Thyroid gland (tissue), 4 donors: Measurements from ENCODE around the gene ELMO1.

Experiments used
- POLR2A ChIP-seq, 2 donors: fragments of 450-650 bp; IDR thresholded peaks; one replicate each; pipeline ENCODE4 v1.6.1; 2017; ENCODE audit warnings: antibody characterized with exemption in 2 of 2, mild to moderate bottlenecking in 2 of 2, moderate library complexity in 1 of 2
- TF ChIP-seq, protein P1 (sequence below), 6 experiments: fragments of 200-600 bp in 3 of 6; fragments of 450-650 bp in 3 of 6; sonication (generic) in 3 of 6; IDR thresholded peaks; one replicate each; pipeline ENCODE4 v1.5.1; 2016 to 2019; ENCODE audit warnings: antibody characterized with exemption in 6 of 6, mild to moderate bottlenecking in 2 of 6, inconsistent platforms in 1 of 6, moderate library complexity in 1 of 6

DNA sequence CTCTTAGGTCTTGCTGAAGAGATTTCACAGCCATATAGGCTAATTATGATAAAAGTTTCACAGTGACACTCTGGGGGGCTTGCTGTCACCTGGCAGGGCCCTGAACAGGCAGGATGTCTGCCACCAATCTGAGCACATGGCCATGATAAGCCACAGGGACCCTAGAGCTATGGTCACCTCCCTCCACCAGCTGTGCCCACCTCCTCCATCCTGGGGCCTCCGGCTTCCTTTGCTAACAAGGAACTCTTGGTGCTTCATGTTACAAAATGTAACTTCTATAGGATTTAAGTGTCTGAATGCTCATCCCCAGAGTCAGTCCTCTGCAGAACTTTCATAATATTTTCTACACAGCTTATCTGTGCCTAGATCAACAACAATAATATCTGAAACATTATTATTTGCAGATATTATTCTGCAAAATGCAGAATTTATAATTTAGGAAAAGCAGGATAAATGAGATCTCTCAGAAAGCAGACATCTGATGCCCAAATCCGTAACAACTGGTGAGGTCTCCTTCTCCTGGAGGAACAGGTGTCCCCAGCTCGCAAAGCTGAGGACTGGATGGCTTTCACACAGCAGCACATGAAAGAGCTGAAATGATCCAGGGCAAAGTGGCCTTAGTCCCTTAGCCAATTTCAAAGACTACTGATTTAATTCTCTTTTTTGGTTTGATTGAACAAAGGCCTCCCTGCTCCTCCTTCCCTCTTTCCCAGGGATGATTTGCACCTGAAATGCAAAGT lies 437.3 kb downstream of the ELMO1 start:
- TF ChIP-seq POLR2A (IDR thresholded peaks at IDR 0.05): no peak
- TF ChIP-seq, protein P1, sequence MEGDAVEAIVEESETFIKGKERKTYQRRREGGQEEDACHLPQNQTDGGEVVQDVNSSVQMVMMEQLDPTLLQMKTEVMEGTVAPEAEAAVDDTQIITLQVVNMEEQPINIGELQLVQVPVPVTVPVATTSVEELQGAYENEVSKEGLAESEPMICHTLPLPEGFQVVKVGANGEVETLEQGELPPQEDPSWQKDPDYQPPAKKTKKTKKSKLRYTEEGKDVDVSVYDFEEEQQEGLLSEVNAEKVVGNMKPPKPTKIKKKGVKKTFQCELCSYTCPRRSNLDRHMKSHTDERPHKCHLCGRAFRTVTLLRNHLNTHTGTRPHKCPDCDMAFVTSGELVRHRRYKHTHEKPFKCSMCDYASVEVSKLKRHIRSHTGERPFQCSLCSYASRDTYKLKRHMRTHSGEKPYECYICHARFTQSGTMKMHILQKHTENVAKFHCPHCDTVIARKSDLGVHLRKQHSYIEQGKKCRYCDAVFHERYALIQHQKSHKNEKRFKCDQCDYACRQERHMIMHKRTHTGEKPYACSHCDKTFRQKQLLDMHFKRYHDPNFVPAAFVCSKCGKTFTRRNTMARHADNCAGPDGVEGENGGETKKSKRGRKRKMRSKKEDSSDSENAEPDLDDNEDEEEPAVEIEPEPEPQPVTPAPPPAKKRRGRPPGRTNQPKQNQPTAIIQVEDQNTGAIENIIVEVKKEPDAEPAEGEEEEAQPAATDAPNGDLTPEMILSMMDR (IDR thresholded peaks at IDR 0.05): no peak
